Activated naive CD4-positive, alpha-beta T cell treated with Interleukin-2 at 50 U/mL for 16 hours (primary cell): ENCODE measurements around the gene AADAC.
"Not testable (repeated sequence)": the region's sequence is repeated elsewhere in the genome, so short reads cannot be mapped to it uniquely, and the experiment has no call there.

Experiments
- DNase-seq: peaks from one replicate; pipeline ENCODE4 v3.0.0-alpha.2; 2020

Gene AADAC

DNA sequence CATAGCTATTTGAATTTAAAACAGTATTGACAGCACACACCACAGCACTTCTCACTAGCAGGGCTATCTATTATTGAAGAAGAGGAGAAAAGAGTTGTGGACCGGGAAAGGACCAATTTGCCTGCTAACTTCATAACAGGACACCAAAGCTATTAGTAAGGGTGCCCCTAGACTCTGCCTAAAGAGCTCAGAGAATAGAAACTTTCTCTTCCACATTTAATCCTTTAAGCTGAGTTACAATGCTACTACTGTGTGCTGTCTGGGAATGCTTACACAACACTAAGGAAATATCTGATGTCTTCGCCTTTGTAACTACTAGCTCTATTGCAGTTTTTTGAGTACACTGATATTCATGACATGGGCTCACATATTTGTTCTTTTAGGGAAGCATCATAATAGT lies 13.5 kb upstream of the AADAC start:
- no peak for DNase-seq

GRCh38 chr3:151804267-151804666 lies 9.6 kb upstream of the AADAC start:
- no peak for DNase-seq

DNA sequence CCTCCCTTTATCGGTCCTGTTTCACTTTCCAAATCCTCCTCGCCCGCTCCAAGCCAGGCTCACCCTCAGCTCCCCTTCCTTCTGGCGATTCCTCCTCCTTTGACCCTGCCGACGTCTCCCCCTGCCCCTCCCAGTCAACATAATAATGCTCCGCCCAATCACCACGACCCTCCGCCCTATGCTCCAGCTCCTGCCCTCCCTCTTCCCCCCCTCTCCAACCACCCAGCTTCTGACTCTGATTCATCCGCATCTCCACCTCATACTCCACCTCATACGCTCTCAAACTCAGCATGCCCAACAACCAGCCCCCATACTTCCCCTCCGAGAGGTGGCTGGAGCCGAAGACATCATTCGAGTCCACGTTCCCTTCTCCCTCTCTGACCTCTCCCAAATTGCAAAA lies 7.1 kb upstream of the AADAC start:
- DNase-seq: no peak

DNA sequence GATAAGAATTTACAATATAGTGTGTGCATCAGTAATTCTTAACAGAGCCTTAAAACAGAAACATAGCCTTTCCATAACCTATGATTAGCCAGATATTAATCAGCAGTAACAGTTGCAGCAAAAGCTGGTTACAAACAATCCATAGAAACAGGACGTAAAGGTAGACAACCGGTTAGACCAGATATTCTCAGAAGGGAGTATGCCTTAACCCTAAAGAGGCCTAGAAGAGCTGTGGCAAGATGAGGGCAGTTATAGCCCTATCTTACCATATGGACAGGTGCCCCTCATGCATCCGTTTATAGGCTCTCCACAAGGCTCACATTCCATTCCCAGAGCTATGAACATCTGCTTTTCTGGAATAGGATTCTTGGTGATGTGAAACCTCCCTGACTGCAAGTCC lies 5.0 kb upstream of the AADAC start:
- not testable (repeated sequence) for DNase-seq

- no peak for DNase-seq
Measured at GRCh38 chr3:151811474-151811873, 2.4 kb upstream of the AADAC start.

DNA sequence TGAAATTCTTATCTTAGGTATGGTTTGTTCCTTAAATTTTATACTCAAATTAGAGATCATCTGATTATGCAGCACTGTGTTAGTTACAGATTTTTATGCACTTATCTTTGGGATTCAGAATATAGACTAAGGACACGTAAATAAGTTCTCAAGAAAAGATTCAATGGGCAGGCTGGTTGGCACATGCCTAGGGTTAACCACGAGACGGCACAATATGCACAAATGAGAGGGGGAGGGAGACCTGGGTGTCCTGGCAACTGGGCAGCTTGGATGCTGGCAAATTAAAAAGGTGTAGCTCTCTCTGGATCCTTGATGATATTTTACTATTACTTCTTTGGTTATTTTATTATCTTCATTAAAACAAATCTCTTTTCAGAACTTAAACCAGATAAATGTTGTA lies 672 bp downstream of the AADAC start:
- DNase-seq: no peak

DNA sequence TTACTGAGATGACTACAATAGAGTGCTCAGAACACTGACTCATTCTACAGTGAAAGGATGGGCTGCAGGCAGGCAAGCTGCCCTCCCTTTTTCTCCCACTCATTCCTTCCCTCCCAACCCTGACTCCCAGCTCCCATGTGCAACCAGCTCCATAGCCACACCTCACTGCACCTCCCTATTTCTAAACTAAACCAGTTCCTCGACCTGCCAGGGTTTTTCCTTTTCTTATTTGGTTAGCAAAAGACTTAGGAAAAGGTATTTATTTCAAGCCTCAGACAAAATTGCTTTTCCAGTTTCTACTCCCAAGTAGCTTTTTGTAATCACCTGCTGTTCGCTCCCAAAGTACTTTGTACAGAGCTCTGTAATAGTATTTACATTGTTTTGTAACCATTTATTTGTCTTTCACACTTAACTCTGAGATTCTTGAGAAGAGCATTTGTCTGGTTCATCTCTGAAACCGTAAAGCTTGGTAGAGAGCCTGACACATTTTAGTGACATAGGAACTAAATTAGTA lies 2.2 kb downstream of the AADAC start:
- DNase-seq: no peak

- DNase-seq: no peak
Measured at GRCh38 chr3:151817473-151817872, 3.6 kb downstream of the AADAC start.

GRCh38 chr3:151818361-151818760 lies 4.4 kb downstream of the AADAC start:
- no peak for DNase-seq

DNA sequence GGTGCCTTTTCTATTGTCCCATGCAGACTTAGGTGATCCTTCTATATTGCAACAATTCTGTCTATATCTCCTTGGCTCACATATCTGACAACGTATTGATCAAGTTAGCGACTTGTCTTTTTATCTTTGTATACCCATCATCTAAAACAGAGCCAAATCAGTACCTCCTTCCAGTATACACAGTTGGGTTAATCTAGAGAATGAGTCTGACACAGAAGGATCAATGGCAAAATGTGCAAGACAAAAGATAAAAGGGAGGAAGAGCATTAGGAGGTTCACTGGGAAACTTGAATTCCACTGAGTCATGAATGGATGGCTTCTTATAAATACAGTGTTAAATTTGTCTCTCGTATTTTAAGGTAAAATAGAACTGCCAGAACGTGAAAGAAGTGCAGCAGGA lies 6.0 kb downstream of the AADAC start:
- no peak for DNase-seq

- no peak for DNase-seq
Measured at GRCh38 chr3:151827816-151828215, 13.9 kb downstream of the AADAC start.

- DNase-seq: no peak
Measured at GRCh38 chr3:151835751-151836525, 22.0 kb downstream of the AADAC start.

- no peak for DNase-seq
Measured at GRCh38 chr3:151837057-151837456, 23.1 kb downstream of the AADAC start.

- DNase-seq: peak; percentile 21
Measured at GRCh38 chr3:151838574-151839312, 24.8 kb downstream of the AADAC start.

GRCh38 chr3:151839313-151839631 lies 25.4 kb downstream of the AADAC start:
- no peak for DNase-seq

GRCh38 chr3:151841801-151842200 lies 27.9 kb downstream of the AADAC start:
- DNase-seq: no peak

DNA sequence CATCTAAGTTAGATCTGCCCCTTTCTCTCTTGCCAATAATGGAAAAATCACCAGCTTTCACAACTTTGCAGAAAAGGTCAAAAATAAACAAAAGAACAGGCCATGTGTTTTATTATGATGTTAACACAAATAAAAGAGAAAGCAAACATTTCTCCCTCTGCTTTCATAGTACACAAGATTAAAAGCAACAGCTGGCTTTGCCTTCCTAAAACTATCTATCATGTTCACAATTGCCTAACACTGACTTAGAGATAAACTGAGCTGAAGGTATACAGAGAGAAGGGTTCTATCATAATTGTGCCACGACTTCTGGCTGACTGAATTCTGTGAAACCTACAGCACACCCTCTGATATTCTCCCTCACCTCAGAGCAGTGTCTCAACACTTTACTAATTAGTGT lies 29.4 kb downstream of the AADAC start:
- DNase-seq: no peak

DNA sequence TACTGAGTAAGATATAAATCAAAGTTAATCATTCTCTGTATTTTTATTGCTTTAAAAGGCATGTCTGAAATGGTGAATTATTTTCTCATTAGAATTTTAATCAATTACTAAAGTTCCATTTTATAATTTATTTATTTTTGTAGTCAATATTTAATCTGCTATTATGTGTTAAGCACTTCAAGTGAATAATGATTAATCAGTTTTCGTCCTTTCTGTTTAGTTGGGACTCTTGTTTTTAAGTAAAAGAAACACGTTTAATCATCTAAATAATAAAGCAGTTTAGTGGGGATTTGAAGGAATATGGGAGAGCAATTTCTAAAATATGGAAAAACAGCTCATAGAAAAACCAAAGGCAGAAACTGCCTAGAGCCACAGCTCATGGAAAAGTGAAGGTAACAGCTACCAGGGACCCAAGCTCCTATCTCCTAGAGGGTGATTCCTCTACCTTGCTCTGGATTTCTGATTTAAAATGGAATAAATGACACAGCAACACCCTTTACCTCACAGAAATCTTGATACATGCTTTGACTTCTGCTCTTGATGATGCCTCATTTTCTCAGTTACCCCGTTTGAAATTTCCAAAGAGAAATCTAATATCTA lies 31.5 kb downstream of the AADAC start:
- no peak for DNase-seq

DNA sequence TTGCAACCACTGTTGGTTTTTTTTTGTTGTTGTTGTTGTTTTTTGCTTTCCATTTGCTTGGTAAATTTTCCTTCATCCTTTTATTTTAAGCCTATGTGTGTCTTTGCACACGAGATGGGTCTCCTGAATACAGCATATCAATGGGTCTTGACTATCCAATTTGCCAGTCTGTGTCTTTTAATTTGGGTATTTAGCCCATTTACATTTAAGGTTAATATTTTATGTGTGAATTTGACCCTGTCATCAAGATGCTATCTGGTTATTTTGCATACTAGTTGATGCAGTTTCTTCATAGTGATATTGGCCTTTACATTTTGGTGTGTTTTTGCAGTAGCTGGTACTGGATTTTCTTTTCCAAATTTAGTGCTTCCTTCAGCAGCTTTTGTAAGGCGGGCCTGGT lies 36.1 kb downstream of the AADAC start:
- not testable (repeated sequence) for DNase-seq

- DNase-seq: no peak
Measured at GRCh38 chr3:151852074-151852811, 38.3 kb downstream of the AADAC start.

- no peak for DNase-seq
Measured at GRCh38 chr3:151856118-151856517, 42.2 kb downstream of the AADAC start.

GRCh38 chr3:151856641-151857040 lies 42.7 kb downstream of the AADAC start:
- no peak for DNase-seq

DNA sequence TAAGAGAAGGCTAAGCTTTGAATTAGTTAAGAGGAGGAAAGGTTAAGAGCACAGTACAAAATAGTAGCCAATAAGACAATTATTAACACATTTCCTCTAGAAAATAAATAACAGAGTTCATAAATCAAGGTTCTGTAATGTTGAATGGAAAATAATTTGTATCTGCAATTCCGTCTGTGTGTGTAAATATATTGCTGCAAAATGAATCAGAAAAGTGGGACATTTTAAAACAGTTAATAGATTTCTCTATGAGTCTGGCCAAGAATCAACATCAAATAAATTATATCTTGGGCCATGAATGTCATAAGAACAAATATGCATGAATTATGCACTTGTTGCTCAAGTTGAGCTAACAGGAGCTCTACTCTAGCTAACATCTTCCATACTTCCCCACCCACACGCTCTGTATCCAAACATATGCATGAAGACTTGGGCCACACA lies 45.3 kb downstream of the AADAC start:
- no peak for DNase-seq
